KG1 (cell line): ENCODE data around the gene LYSET.
"Not testable (repeated sequence)": the region's sequence is repeated elsewhere in the genome, so short reads cannot be mapped to it uniquely, and the experiment has no call there.

Experiments
- DNase-seq: peaks from one replicate; lab custom pipeline; 2025; lab: John Stamatoyannopoulos, UW

LYSET gene

GRCh38 chr14:93184391-93185348 is at the start of gene LYSET, which contains the start of gene MOAP1:
LYSET (plus strand) TSS chr14:93185317; CDS start chr14:93185406, 89 bp downstream.
MOAP1 (minus strand) TSS chr14:93184897; CDS start chr14:93184242, 655 bp downstream.
- peak; percentile 70 for DNase-seq

- no peak for DNase-seq
These were observed 49.7 kb upstream of the LYSET start for GRCh38 chr14:93135399-93135798.

GRCh38 chr14:93136009-93136408 is 49.1 kb upstream of the LYSET start:
- no peak for DNase-seq

- not testable (repeated sequence) for DNase-seq
These were observed 48.6 kb upstream of the LYSET start for GRCh38 chr14:93136508-93136907.

GRCh38 chr14:93137864-93138263 is 47.3 kb upstream of the LYSET start:
- DNase-seq: no peak

- DNase-seq: no peak
These were observed 42.1 kb upstream of the LYSET start for GRCh38 chr14:93142854-93143652.

- DNase-seq: no peak
These were observed 39.0 kb upstream of the LYSET start for GRCh38 chr14:93146119-93146518.

GRCh38 chr14:93148979-93149378 is 36.1 kb upstream of the LYSET start:
- DNase-seq: no peak

GRCh38 chr14:93150227-93151208 is 34.6 kb upstream of the LYSET start:
- no peak for DNase-seq

GRCh38 chr14:93153121-93153520 is 32.0 kb upstream of the LYSET start:
- DNase-seq: no peak

GRCh38 chr14:93155667-93156066 is 29.4 kb upstream of the LYSET start:
- DNase-seq: no peak

- DNase-seq: no peak
These were observed 28.3 kb upstream of the LYSET start for GRCh38 chr14:93156693-93157369.

GRCh38 chr14:93158349-93158748 is 26.8 kb upstream of the LYSET start:
- DNase-seq: not testable (repeated sequence)

- DNase-seq: not testable (repeated sequence)
These were observed 25.3 kb upstream of the LYSET start for GRCh38 chr14:93159625-93160352.

- no peak for DNase-seq
These were observed 24.7 kb upstream of the LYSET start for GRCh38 chr14:93160353-93160801.

- DNase-seq: no peak
These were observed 23.6 kb upstream of the LYSET start for GRCh38 chr14:93161411-93161940.

- DNase-seq: no peak
These were observed 21.6 kb upstream of the LYSET start for GRCh38 chr14:93163564-93163963.

GRCh38 chr14:93165271-93166265 is 19.5 kb upstream of the LYSET start:
- DNase-seq: not testable (repeated sequence)
